Measurements from ENCODE around the gene ST6GALNAC1.

DNA sequence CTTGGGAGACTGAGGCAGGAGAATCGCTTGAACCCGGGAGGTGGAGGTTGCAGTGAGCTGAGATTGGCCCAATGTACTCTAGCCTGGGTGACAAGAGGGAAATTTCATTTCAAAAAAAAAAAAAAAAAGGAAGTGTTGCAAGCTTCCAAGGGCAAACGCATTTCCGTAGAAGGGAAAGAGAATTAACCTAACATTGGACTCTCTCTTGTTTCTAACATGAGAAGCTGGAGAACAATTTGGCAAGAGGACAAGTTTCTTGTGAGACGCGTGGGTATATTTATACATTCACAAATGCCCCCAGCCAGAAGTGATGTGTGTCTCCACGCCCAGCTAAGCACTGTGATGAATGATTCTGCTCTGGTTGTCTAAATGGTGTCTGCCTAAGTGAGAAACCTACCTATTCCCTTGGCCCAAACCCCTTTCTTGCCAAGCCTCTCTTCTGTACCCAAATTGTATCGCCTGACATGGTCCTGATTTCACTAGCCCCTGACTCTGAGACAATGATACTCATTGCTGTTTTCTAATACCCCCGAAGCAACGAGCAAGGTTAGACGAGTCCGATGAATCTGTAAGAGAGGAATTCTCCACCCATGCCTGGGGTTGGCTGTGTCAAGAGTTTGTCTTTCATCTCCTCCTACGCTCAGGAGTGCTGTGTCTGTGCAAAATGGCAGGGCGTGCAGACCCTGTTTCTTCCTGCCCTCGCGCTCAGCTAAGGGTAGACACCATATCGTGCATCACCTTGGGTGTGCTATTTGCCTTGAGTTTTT, 43.7 kb downstream of the ST6GALNAC1 start:
- TF ChIP-seq, protein P1, sequence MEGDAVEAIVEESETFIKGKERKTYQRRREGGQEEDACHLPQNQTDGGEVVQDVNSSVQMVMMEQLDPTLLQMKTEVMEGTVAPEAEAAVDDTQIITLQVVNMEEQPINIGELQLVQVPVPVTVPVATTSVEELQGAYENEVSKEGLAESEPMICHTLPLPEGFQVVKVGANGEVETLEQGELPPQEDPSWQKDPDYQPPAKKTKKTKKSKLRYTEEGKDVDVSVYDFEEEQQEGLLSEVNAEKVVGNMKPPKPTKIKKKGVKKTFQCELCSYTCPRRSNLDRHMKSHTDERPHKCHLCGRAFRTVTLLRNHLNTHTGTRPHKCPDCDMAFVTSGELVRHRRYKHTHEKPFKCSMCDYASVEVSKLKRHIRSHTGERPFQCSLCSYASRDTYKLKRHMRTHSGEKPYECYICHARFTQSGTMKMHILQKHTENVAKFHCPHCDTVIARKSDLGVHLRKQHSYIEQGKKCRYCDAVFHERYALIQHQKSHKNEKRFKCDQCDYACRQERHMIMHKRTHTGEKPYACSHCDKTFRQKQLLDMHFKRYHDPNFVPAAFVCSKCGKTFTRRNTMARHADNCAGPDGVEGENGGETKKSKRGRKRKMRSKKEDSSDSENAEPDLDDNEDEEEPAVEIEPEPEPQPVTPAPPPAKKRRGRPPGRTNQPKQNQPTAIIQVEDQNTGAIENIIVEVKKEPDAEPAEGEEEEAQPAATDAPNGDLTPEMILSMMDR (IDR thresholded peaks at IDR 0.05) = no peak
- no peak for TF ChIP-seq POLR2A (IDR thresholded peaks at IDR 0.05)

Data from thyroid gland (tissue), 4 donors.